Progenitor cell of endocrine pancreas (in vitro differentiated cells): Measurements from ENCODE around the gene CLCF1. TPM values are rescaled to one million over a fixed set of nuclear protein-coding genes. Genes with fewer than 3 reads are reported as not detected.
A peak's percentile ranks its signal among the peaks of the same experiment; 100 is the strongest.

ENCODE experiments used
- DNase-seq: peaks from one replicate; pipeline ENCODE4 v3.0.0; 2021; ENCODE audit warnings: low spot score; ENCODE audit not compliant: unreplicated experiment
- H3K27ac Mint-ChIP-seq: 2 replicates; pipeline ENCODE4 v1.8.0; 2021; ENCODE audit warnings: mild to moderate bottlenecking, moderate library complexity, mixed read lengths
- H3K27me3 Mint-ChIP-seq: 2 replicates; pipeline ENCODE4 v1.8.0; 2021; ENCODE audit warnings: mixed read lengths
- H3K36me3 Mint-ChIP-seq: 2 replicates; pipeline ENCODE4 v1.8.0; 2022; ENCODE audit warnings: mixed read lengths; ENCODE audit not compliant: insufficient read depth
- H3K4me1 Mint-ChIP-seq: 2 replicates; pipeline ENCODE4 v1.8.0; 2021; ENCODE audit warnings: low read depth, mixed read lengths
- H3K4me3 Mint-ChIP-seq: 2 replicates; pipeline ENCODE4 v1.8.0; 2021; ENCODE audit warnings: low read depth, mild to moderate bottlenecking, moderate library complexity, mixed read lengths
- H3K9me3 Mint-ChIP-seq: 2 replicates; pipeline ENCODE4 v1.8.0; 2021; ENCODE audit warnings: low read depth, mixed read lengths
- total RNA-seq: library from RNA; stranded (reverse); gene quantifications from 2 replicates; pipeline ENCODE4 v1.2.1, GENCODE V29; 2021
- TF ChIP-seq, protein P1 (sequence below): fragments of 200-600 bp; sonication (generic); IDR thresholded peaks from one replicate; pipeline ENCODE4 v1.5.0; 2021; ENCODE audit warnings: antibody characterized with exemption, mild to moderate bottlenecking; ENCODE audit not compliant: unreplicated experiment

Gene CLCF1
- total RNA-seq, 1 donor from 2014 or later: 6.9 TPM

DNA sequence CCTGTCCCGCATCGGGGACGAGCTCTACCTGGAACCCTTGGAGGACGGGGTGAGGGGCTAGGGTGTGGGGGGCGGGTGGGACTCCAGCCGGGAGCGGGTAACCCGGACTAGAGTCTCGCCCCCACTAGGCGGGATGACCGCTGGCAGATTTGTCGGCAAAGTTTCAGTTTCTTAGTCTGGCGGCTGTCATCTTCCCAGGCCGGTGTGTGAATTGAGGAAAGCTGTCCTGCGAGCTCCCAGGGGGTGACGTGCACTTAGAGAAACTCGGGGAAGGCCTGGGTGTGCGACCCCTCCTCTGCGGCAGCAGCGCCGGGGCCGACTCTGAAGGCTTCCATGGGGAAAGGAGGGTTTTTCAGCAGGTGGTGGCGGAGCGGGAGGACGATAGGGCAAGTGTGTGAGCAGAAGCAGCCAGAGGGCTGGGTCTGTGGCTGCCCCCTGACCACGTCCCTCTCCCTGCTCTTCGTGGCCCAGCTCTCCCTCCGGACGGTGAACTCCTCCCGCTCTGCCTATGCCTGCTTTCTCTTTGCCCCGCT is 18.9 kb upstream of the CLCF1 start:
- H3K4me1 Mint-ChIP-seq: peaks cover 17% of the 10 kb centered on the region
- H3K27me3 Mint-ChIP-seq: peaks cover 4% of the 10 kb centered on the region
- H3K36me3 Mint-ChIP-seq: peaks cover 5% of the 10 kb centered on the region
- DNase-seq: no peak
- peak overlapping the region; percentile 94 for H3K27ac Mint-ChIP-seq
- peak overlapping the region; percentile 84 for H3K4me3 Mint-ChIP-seq
- TF ChIP-seq, protein P1, sequence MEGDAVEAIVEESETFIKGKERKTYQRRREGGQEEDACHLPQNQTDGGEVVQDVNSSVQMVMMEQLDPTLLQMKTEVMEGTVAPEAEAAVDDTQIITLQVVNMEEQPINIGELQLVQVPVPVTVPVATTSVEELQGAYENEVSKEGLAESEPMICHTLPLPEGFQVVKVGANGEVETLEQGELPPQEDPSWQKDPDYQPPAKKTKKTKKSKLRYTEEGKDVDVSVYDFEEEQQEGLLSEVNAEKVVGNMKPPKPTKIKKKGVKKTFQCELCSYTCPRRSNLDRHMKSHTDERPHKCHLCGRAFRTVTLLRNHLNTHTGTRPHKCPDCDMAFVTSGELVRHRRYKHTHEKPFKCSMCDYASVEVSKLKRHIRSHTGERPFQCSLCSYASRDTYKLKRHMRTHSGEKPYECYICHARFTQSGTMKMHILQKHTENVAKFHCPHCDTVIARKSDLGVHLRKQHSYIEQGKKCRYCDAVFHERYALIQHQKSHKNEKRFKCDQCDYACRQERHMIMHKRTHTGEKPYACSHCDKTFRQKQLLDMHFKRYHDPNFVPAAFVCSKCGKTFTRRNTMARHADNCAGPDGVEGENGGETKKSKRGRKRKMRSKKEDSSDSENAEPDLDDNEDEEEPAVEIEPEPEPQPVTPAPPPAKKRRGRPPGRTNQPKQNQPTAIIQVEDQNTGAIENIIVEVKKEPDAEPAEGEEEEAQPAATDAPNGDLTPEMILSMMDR: no peak
- no peaks in the 10 kb centered on the region for H3K9me3 Mint-ChIP-seq

DNA sequence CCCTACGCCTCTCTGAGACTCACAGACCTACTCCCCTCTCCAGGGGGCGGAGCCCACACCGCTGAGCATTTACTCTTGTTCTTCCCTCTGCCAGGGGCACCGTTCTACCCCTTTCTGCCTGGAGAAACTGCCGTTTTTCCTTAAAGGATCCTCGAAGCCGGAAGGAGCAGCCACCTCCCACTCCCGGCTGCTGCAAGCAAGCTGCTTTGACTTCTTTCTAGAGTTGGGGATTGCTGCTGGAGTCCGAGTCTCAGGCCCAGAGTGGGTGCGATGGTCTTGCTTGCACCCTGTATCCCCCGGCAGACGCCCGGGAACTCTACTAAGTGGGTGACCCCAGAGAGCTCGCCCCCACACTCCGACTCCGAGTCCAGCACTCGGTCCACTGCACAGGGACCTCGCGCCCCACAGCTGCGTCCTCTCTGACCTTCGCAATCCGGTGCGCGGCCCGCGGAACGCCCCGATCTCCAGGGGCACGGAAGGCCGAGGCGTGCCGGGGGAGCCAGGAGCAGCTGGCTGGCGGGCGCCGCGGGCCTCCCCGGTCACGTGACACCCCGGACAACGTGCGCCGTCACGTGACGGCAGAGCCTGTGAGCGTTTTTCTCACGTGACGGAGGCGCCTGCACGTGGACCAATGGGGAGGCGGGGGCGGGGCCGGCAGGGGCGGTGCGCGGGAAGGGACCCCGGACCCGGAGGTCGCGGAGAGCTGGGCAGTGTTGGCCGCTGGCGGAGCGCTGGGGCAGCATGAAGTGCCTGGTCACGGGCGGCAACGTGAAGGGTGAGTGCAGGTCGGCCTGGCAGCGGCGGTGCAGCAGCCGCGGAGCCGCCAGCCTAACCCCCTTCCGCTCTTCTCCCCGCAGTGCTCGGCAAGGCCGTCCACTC is 18.1 kb upstream of the CLCF1 start, which contains the start of gene RAD9A:
TSS of gene RAD9A (plus strand) at position 683 of the 879 bp plus-strand sequence. CDS start at position 742, 59 bp downstream.
- H3K9me3 Mint-ChIP-seq: no peaks in the 10 kb centered on the region
- DNase-seq: peak; percentile 90
- peaks cover 17% of the 10 kb centered on the region for H3K4me1 Mint-ChIP-seq
- TF ChIP-seq, protein P1: peak; percentile 5
- peak within 1 kb of the TSS; percentile 94 for H3K27ac Mint-ChIP-seq
- peaks cover 5% of the 10 kb centered on the region for H3K36me3 Mint-ChIP-seq
- H3K4me3 Mint-ChIP-seq: peak within 1 kb of the TSS; percentile 84
- peaks cover 9% of the 10 kb centered on the region for H3K27me3 Mint-ChIP-seq

DNA sequence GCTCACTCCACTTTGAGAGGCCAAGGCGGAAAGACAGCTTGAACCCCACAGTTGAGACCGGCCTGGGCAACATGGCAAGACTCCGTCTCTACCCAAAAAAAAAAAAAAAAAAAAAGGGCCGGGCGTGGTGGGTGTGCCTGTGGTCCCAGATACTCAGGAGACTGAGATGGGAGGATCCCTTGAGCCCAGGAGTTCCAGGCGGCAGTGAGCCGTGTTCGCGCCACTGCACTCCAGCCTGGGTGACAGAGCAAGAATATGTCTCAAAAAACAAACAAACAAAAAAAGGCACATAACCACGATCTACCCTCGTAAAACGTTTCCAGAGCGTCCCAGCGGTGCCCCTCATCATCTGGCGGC is 17.5 kb upstream of the CLCF1 start:
- Mint-ChIP-seq H3K4me3 (peak overlapping the region; percentile 84), H3K4me1 (peaks cover 17% of the 10 kb centered on the region), H3K36me3 (peaks cover 2% of the 10 kb centered on the region), H3K27me3 (peaks cover 10% of the 10 kb centered on the region), H3K9me3 (no peaks in the 10 kb centered on the region), H3K27ac (peak overlapping the region; percentile 94)
- TF ChIP-seq, protein P1: no peak
- no peak for DNase-seq

DNA sequence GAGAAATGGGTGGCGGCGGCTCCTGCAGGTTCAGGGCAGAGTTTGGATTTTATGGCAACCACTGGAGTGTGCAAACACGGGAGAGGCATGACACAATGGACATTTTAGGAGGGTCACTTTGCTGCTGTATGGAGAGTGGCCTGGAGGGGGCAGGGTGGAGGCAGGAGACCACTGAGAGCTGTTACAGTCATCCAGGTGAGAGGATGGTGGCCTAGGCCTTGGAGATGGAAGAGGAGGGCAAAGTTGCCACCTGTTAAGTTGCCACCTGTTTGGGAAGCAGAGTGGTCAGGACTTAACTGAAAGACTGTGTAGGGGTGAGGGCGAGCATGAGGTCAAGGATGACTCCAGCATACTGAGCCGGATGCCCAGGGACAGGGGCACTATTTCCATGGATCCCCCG is 16.1 kb upstream of the CLCF1 start:
- Mint-ChIP-seq H3K27ac (peak overlapping the region; percentile 71), H3K27me3 (peaks cover 25% of the 10 kb centered on the region), H3K9me3 (no peaks in the 10 kb centered on the region), H3K4me3 (peak overlapping the region; percentile 68), H3K4me1 (peaks cover 17% of the 10 kb centered on the region), H3K36me3 (peaks cover 2% of the 10 kb centered on the region)
- TF ChIP-seq, protein P1: peak; percentile 71
- DNase-seq: peak; percentile 67

DNA sequence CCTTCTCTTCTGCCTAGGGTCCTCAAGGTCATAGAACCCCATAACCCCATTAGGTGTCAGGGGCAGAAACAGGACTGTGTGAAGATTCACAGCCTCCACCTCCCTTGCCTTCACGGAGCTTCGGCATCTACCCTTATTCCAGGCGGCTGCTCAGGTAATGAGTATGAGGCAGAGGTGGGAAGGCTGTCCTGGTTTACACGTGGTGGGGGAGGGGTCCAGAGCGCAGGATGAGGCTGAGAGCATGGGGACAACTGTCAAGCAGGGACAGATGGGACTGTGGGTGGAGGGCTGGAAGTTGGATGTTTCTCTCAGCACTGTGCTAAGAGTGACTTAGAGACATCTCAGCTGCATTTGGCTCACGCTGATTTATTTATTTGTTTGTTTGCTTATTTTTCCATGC is 14.1 kb upstream of the CLCF1 start:
- no peaks in the 10 kb centered on the region for H3K36me3 Mint-ChIP-seq
- TF ChIP-seq, protein P1: no peak
- DNase-seq: no peak
- peaks cover 28% of the 10 kb centered on the region for H3K27me3 Mint-ChIP-seq
- no peaks in the 10 kb centered on the region for H3K9me3 Mint-ChIP-seq
- H3K4me3 Mint-ChIP-seq: no peak overlapping the region
- H3K4me1 Mint-ChIP-seq: peaks cover 14% of the 10 kb centered on the region
- no peak overlapping the region for H3K27ac Mint-ChIP-seq
